ENCODE measurements around the gene SPOUT1. TPM values are rescaled to one million over a fixed set of nuclear protein-coding genes. Genes with fewer than 3 reads are reported as not detected.

Gene SPOUT1
- polyA plus RNA-seq, 2 of the 4 experiments (the other 2 are of a cell fraction) = 24.3 to 28.5 TPM

DNA sequence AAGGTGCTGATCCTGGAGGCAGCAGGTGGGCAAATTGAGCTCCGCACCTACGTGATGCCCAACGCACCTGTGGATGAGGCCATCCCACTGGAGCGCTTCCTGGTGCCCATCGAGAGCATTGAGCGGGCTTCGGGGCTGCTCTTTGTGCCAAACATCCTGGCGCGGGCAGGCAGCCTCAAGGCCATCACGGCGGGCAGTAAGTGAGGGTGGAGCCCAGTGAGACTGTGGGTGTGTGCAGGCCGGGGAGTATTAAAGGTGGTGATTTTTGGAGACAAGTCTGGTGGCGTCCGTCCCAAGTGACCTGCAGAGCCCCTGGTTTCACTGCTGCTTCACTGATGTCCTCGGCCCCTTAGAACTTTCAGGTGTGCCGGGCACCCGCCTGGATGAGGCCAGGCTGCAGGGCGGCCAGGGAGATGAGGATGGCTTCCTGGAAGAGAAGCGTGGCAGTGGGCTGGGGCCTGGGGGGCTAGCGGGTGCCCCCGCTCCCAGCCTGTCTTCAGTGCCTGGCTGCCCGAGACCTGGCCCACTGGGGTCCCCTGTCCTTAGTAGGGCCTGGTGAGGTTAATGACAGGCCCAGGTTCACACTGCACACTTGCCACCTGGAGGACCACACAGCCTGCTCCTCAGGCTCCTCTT, 7.1 kb downstream of the SPOUT1 start:
- POLR2A ChIA-PET = no interaction called here
- WGBS (ENCODE audit: missing lambda C conversion rate) = 91% methylated on average over 16 of the region's 22 CpGs
- ATAC-seq = no peak

DNA sequence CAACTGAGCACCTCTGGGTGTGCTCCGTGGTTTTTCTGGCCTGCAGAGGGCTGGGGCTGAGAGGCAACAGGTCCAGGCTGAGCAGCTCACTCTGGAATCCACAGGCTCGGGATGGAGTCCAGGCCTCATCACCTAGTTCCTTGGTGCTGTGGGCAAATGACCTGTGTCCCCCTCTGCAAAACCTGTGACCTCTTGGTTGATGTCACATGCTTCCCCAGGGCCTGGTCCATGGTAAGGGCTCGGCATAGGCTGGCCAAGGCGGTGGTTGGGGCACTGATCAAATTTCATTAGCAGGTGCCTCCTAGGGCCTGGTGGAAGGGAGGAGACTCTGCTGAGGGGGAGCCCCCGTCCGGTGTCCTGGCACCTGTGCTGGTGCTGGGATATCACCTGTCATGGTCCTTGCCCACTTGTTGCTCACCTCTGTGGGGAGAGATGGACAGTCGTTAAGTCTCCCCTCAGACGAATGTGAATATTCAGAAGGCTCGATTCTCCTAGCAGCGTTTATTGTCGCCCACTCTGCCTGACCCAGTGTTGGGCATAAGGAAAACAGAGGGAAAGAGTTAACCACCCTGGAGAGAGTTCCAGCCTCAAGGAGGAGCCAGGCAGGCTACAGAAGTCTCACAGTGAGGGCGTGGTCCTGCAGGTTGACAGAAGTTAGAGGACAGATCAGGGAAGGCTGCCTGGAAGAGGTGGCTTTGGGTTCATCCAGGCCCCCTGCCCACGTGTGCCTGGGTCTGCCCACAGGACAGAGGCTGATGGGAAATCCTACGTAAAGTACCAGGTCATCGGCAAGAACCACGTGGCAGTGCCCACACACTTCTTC, 7.8 kb downstream of the SPOUT1 start:
- H3K4me3 ChIP-seq = no peak overlapping the region
- ATAC-seq (no peak), DNase-seq (ENCODE audit: low read depth in 1 of 2, low spot score in 1 of 2) (no peak), FAIRE-seq (no peak)
- H3K4me2 ChIP-seq = no peak overlapping the region
- 88% methylated on average over 15 of the region's 16 CpGs for WGBS (ENCODE audit: missing lambda C conversion rate)
- TF ChIP-seq ZFP36 (IDR thresholded peaks at IDR 0.05; ENCODE audit: borderline replicate concordance, partially characterized antibody) = peak; percentile 94
- no peak for TF ChIP-seq KDM5A (IDR thresholded peaks at IDR 0.05)
- H3K4me1 ChIP-seq = peaks cover 11% of the 10 kb centered on the region
- no peaks in the 10 kb centered on the region for H3K9me3 ChIP-seq
- H3K27ac ChIP-seq = no peak overlapping the region
- ChIA-PET CTCF (interaction anchor here (2.1 to 5.0 kb wide), 2 partner anchors 33 to 105 kb away, joined by 6 to 51 read pairs; no protein-coding TSS in a partner anchor), POLR2A (no interaction called here)

More for the DNA sequence above, 7.1 kb downstream of the SPOUT1 start:
- DNase-seq (ENCODE audit: low read depth in 1 of 2, low spot score in 1 of 2) (no peak), FAIRE-seq (no peak)
- peaks cover 11% of the 10 kb centered on the region for H3K4me1 ChIP-seq
- H3K27ac ChIP-seq = no peak overlapping the region
- H3K9me3 ChIP-seq = no peaks in the 10 kb centered on the region
- TF ChIP-seq ZSCAN20 (CRISPR knock-in tag; IDR thresholded peaks at IDR 0.05) (no peak), EHMT2 (IDR thresholded peaks at IDR 0.05; ENCODE audit: low read depth) (no peak), NFE2L2 (conservative IDR thresholded peaks at IDR 0.05; ENCODE audit: low read length) (no peak), CHD4 (IDR thresholded peaks at IDR 0.05; ENCODE audit: borderline replicate concordance) (no peak), CBX8 (IDR thresholded peaks at IDR 0.05) (no peak), HOXB5 (CRISPR knock-in tag; IDR thresholded peaks at IDR 0.05) (no peak), EP300 (IDR thresholded peaks at IDR 0.05) (no peak), RARB (CRISPR knock-in tag; IDR thresholded peaks at IDR 0.05) (no peak), GATA3 (IDR thresholded peaks at IDR 0.05; ENCODE audit: borderline replicate concordance) (no peak), POLR2A (IDR thresholded peaks at IDR 0.05; ENCODE audit: low read length) (no peak)
- TF ChIP-seq, protein P1, sequence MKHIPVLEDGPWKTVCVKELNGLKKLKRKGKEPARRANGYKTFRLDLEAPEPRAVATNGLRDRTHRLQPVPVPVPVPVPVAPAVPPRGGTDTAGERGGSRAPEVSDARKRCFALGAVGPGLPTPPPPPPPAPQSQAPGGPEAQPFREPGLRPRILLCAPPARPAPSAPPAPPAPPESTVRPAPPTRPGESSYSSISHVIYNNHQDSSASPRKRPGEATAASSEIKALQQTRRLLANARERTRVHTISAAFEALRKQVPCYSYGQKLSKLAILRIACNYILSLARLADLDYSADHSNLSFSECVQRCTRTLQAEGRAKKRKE (CRISPR knock-in tag; IDR thresholded peaks at IDR 0.05; ENCODE audit: low read depth) = no peak
- TF ChIP-seq, protein P2, sequence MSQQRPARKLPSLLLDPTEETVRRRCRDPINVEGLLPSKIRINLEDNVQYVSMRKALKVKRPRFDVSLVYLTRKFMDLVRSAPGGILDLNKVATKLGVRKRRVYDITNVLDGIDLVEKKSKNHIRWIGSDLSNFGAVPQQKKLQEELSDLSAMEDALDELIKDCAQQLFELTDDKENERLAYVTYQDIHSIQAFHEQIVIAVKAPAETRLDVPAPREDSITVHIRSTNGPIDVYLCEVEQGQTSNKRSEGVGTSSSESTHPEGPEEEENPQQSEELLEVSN (IDR thresholded peaks at IDR 0.05; ENCODE audit: borderline replicate concordance, low read depth) = no peak
- TF ChIP-seq, protein P3, sequence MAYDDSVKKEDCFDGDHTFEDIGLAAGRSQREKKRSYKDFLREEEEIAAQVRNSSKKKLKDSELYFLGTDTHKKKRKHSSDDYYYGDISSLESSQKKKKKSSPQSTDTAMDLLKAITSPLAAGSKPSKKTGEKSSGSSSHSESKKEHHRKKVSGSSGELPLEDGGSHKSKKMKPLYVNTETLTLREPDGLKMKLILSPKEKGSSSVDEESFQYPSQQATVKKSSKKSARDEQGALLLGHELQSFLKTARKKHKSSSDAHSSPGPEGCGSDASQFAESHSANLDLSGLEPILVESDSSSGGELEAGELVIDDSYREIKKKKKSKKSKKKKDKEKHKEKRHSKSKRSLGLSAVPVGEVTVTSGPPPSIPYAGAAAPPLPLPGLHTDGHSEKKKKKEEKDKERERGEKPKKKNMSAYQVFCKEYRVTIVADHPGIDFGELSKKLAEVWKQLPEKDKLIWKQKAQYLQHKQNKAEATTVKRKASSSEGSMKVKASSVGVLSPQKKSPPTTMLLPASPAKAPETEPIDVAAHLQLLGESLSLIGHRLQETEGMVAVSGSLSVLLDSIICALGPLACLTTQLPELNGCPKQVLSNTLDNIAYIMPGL (CRISPR knock-in tag; IDR thresholded peaks at IDR 0.05; ENCODE audit: borderline replicate concordance) = no peak
- H3K4me3 ChIP-seq = no peak overlapping the region
- H3K4me2 ChIP-seq = no peak overlapping the region
- CTCF ChIA-PET = no interaction called here

DNA sequence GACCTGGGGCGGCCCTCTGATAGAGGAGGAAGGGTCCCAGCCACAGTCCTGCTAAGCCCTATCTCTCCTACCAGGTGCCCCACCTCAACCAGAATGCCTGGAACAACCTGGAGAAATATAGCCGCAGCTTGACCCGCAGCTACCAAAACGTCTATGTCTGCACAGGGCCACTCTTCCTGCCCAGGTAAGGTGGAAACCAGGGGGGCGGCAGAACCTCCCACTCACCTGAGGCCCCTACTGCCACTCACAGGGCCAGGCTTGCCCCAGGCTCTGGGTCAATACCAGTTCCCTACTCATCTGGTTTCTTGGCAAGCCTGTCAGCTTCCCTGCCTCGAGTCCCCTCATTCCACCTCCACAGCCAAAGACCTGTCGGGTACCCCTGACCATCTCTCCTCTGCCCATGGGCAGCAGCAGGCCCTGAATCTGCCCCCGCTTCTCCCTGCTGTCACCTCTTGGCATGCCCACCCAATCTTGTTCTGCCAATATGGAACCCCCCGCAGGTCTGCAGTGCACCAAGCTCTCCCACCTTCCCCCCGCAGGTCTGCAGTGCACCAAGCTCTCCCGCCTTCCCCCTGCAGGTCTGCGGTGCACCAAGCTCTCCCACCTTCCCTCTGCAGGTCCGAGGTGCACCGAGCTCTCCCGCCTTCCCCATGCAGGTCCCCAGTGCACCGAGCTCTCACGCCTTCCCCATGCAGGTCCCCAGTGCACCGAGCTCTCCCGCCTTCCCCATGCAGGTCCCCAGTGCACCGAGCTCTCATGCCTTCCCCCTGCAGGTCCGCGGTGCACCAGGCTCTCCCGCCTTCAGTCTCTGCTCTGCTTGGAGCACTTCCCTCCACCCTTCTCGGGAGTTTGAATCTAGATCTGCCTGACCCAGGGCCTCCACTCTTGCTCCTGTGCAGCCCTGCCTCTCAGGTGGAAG, 8.7 kb downstream of the SPOUT1 start:
- H3K9me3 ChIP-seq = no peaks in the 10 kb centered on the region
- DNase-seq (ENCODE audit: low read depth in 1 of 2, low spot score in 1 of 2) = no peak
- no peak for ATAC-seq
- no peak overlapping the region for H3K4me3 ChIP-seq
- H3K4me1 ChIP-seq = peaks cover 11% of the 10 kb centered on the region
- ChIA-PET POLR2A (no interaction called here), CTCF (interaction anchor here (0.8 to 5.0 kb wide), 5 partner anchors 31 to 119 kb away, joined by 4 to 51 read pairs (median 6); partner anchors contain the start of gene PKN3)
- TF ChIP-seq RAD21 (conservative IDR thresholded peaks at IDR 0.05 in 1 of 2, IDR thresholded peaks at IDR 0.05 in 1 of 2) = no peak
- no peak for TF ChIP-seq CBX8 (IDR thresholded peaks at IDR 0.05)
- TF ChIP-seq MAZ (IDR thresholded peaks at IDR 0.05; ENCODE audit: borderline replicate concordance, low read depth, low read length) = no peak
- TF ChIP-seq FOSB (CRISPR knock-in tag; IDR thresholded peaks at IDR 0.05) = no peak
- TF ChIP-seq HOXB13 (CRISPR knock-in tag; IDR thresholded peaks at IDR 0.05; ENCODE audit: low read depth) = no peak
- TF ChIP-seq RNF2 (IDR thresholded peaks at IDR 0.05; ENCODE audit: borderline replicate concordance, low read depth) = no peak
- no peak for TF ChIP-seq POLR2AphosphoS2 (conservative IDR thresholded peaks at IDR 0.05; ENCODE audit: low read length)
- H3K4me2 ChIP-seq = no peak overlapping the region
- WGBS (ENCODE audit: missing lambda C conversion rate) = 89% methylated on average over 22 of the region's 24 CpGs
- no peak for FAIRE-seq
- no peak overlapping the region for H3K27ac ChIP-seq
